GM18507 (cell line): ENCODE data around the gene MTHFD1L.
"Not testable (repeated sequence)": the region's sequence is repeated elsewhere in the genome, so short reads cannot be mapped to it uniquely, and the experiment has no call there.

Source experiments
- DNase-seq: peaks from one replicate; pipeline ENCODE4 v3.0.0; 2011; ENCODE audit warnings: low read depth; ENCODE audit not compliant: insufficient read length; ENCODE audit errors: extremely low spot score
- FAIRE-seq: peaks from 2 replicates; lab custom pipeline; 2011; peaks lifted over from hg19 to GRCh38; lab: Jason Lieb, UNC

Gene MTHFD1L

GRCh38 chr6:150865406-150866146 lies at the start of gene MTHFD1L:
MTHFD1L (plus strand) TSS chr6:150865702; CDS start chr6:150865823, 121 bp downstream.
- DNase-seq (peak; percentile 80), FAIRE-seq (no peak)

- DNase-seq, FAIRE-seq: not testable (repeated sequence)
These were observed 48.9 kb upstream of the MTHFD1L start for GRCh38 chr6:150816554-150816953.

GRCh38 chr6:150822932-150823331 lies 42.6 kb upstream of the MTHFD1L start:
- DNase-seq (no peak), FAIRE-seq (no peak)

GRCh38 chr6:150826788-150827187 lies 38.7 kb upstream of the MTHFD1L start:
- DNase-seq (no peak), FAIRE-seq (no peak)

DNA sequence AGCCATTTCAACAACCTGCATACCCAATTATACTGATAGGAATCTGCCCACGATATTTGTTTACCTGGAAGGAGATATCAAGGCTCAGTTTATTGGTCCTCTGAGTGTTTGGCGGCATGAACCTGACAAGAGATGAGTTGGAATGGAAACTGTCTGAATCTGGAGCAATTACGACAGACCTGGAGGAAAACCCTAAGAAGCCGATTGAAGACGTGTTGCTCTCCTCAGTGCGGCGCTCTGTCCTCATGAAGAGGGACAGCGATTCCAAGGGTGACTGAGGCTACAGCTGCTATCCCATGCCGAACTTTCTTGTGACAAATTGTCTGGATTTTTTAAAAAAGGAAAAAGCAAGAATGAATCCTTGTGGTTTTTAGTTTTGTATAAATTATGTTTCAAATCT lies 37.4 kb upstream of the MTHFD1L start:
- FAIRE-seq, DNase-seq: not testable (repeated sequence)

- no peak for FAIRE-seq
- no peak for DNase-seq
These were observed 34.9 kb upstream of the MTHFD1L start for GRCh38 chr6:150830439-150831165.

GRCh38 chr6:150831577-150831976 lies 33.9 kb upstream of the MTHFD1L start:
- FAIRE-seq (no peak), DNase-seq (no peak)

GRCh38 chr6:150835620-150836019 lies 29.9 kb upstream of the MTHFD1L start:
- DNase-seq (no peak), FAIRE-seq (no peak)

GRCh38 chr6:150840185-150840584 lies 25.3 kb upstream of the MTHFD1L start:
- DNase-seq (no peak), FAIRE-seq (no peak)

- no peak for FAIRE-seq
- DNase-seq = no peak
These were observed 24.3 kb upstream of the MTHFD1L start for GRCh38 chr6:150841189-150841588.

- FAIRE-seq (no peak), DNase-seq (no peak)
These were observed 23.8 kb upstream of the MTHFD1L start for GRCh38 chr6:150841697-150842096.

DNA sequence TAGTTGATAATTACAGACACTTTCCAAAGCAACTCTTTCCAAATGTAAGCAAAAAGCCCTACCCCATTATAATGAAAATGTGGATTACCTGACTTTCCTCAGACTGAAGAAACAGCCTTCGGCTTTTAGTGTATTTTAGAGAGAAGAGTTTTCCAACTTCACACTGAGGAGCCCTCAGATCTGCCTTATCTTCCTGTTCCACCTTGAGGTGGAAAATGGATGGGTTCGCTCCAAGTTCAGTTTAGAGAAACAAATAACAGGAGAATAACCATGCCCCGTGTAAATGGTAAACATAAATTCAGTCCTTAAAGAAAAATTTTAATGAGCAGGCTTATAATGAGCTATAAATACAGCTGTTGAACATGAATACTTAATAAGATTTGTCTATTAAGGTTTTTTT lies 21.1 kb upstream of the MTHFD1L start:
- DNase-seq = no peak
- no peak for FAIRE-seq

DNA sequence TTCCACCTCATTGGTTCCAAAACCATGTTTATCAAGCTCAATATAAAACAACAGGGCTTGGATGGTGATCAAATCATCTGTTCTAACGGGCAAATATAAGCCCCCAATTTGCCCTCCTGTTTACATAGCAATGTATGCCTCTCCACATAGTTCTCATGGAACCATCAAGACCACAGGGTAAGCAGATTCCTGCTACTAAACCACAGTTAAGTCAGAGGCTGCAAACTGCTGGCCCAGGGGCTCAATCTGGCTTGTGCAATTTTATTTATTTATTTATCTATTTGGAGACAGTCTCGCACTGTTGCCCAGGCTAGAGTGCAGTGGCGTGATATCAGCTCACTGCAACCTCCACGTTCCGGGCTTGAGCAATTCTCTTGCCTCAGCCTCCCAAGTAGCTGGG lies 18.9 kb upstream of the MTHFD1L start:
- no peak for FAIRE-seq
- DNase-seq = no peak

DNA sequence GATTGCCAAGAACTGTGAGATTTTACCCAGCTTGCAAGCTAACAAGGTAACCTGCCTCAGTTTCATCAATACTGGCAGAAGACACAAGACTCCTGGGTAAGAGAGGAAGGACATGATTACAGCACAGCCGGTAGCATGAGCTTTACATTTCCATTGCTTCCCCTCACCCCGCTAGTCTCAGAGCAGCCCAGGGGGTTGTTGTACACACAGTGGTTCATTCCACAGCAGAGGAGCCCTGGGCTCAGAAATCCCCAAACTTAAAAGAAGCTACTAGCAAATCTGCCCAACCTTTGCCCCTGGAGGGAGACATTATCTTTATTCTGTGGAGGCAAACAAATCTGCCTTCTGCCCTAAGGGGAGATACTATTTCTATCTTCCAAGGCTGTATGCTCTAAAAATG lies 17.1 kb upstream of the MTHFD1L start:
- DNase-seq = no peak
- FAIRE-seq = no peak

DNA sequence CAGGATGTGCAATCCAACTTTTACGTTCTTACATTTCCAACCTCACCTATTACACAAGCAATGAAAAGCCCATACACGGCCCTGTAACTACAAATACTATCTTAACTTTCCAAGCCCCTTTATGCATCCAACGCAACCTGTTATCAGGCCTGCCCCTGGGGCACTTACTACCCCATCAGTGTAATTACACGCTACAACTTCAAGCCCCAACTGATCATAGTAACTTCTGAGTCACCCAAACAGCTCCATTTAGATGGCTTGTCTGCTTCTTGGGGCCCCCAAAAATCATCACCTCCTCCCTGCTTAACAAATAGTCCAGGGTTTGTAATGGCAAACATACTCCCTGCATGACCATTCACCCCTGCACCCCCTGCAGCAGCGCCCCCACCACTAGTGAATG lies 11.1 kb upstream of the MTHFD1L start:
- not testable (repeated sequence) for FAIRE-seq, DNase-seq

DNA sequence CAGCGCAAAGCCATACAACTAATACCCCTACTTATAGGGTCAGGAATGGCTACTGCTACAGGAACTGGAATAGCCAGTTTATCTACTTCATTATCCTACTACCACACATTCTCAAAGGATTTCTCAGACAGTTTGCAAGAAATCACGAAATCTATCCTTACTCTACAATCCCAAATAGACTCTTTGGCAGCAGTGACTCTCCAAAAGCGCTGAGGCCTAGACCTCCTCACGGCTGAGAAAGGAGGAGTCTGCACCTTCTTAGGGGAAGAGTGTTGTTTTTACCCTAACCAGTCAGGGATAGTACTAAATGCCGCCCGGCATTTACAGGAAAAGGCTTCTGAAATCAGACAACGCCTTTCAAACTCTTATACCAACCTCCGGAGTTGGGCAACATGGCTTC lies 10.3 kb upstream of the MTHFD1L start:
- not testable (repeated sequence) for FAIRE-seq, DNase-seq

GRCh38 chr6:150857062-150857944 lies 8.2 kb upstream of the MTHFD1L start:
- FAIRE-seq (no peak), DNase-seq (no peak)

- FAIRE-seq (no peak), DNase-seq (no peak)
These were observed 7.6 kb upstream of the MTHFD1L start for GRCh38 chr6:150857945-150858308.

DNA sequence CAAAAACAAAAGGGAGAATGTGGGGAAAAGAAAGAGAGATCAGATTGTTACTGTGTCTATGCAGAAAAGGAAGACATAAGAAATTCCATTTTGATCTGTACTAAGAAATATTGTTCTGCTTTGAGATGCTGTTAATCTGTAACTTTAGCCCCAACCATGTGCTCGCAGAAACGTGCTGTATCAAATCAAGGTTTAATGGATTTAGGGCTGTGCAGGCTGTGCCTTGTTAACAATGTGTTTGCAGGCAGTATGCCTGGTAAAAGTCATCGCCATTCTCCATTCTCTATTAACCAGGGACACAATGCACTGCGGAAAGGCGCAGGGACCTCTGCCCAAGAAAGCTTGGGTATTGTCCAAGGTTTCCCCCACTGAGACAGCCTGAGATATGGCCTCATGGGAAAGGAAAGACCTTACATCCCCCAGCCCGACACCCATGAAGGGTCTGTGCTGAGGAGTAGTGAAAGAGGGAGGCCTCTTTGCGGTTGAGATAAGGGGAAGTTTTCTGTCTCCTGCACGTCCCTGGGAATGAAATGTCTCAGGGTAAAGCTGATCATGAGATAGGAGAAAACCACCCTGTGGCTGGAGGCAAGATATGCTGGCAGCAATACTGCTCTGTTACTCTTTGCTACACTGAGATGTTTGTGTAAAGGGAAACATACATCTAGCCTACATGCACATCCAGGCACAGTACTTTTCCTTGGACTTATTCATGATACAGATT lies 3.9 kb upstream of the MTHFD1L start:
- not testable (repeated sequence) for DNase-seq, FAIRE-seq
